ENCODE results near the gene PI4K2A. TPM values are rescaled to one million over a fixed set of nuclear protein-coding genes. Genes with fewer than 3 reads are reported as not detected.

Gene PI4K2A
- total and polyA plus RNA-seq, 2 of the 13 experiments (the other 11 are each of a cell fraction or from before 2014, with no cell fraction given), result 10.9 to 14.3 TPM

GRCh38 chr10:97596101-97597082 is 44.1 kb upstream of the PI4K2A start (continued):
- TF ChIP-seq HNF1A (IDR thresholded peaks at IDR 0.05; ENCODE audit: low read depth) (no peak), HNF1A (CRISPR knock-in tag; IDR thresholded peaks at IDR 0.05; ENCODE audit: borderline replicate concordance) (no peak), KLF9 (CRISPR knock-in tag; IDR thresholded peaks at IDR 0.05; ENCODE audit: low read depth) (no peak), MYNN (CRISPR knock-in tag; IDR thresholded peaks at IDR 0.05; ENCODE audit: low read depth) (no peak), STAT6 (CRISPR knock-in tag; IDR thresholded peaks at IDR 0.05; ENCODE audit: borderline replicate concordance) (no peak), ZNF580 (CRISPR knock-in tag; IDR thresholded peaks at IDR 0.05; ENCODE audit: borderline replicate concordance, low read depth) (no peak), ZSCAN9 (CRISPR knock-in tag; IDR thresholded peaks at IDR 0.05; ENCODE audit: borderline replicate concordance) (no peak), ZBTB26 (CRISPR knock-in tag; IDR thresholded peaks at IDR 0.05; ENCODE audit: borderline replicate concordance) (no peak), ATRX (CRISPR knock-in tag; IDR thresholded peaks at IDR 0.05; ENCODE audit: borderline replicate concordance) (no peak), ZNF879 (CRISPR knock-in tag; IDR thresholded peaks at IDR 0.05) (no peak), ZFP37 (CRISPR knock-in tag; IDR thresholded peaks at IDR 0.05; ENCODE audit: borderline replicate concordance) (no peak), EEA1 (CRISPR knock-in tag; IDR thresholded peaks at IDR 0.05; ENCODE audit: borderline replicate concordance) (no peak), ZNF609 (CRISPR knock-in tag; IDR thresholded peaks at IDR 0.05; ENCODE audit: borderline replicate concordance) (no peak), ZNF138 (CRISPR knock-in tag; IDR thresholded peaks at IDR 0.05; ENCODE audit: low read depth) (no peak)
